HFFc6 (cell line): Measurements from ENCODE around the gene ALG2. TPM values are rescaled to one million over a fixed set of nuclear protein-coding genes. Genes with fewer than 3 reads are reported as not detected.
A peak's percentile ranks its signal among the peaks of the same experiment; 100 is the strongest.
"Not testable (repeated sequence)": the region's sequence is repeated elsewhere in the genome, so short reads cannot be mapped to it uniquely, and the experiment has no call there.

ENCODE experiments used
- DNase-seq: peaks from one replicate; pipeline ENCODE4 v3.0.0-alpha.2; 2018
- H3K27ac Mint-ChIP-seq: 2 replicates; pipeline ENCODE4 v1.8.0; 2020; ENCODE audit warnings: mild to moderate bottlenecking, mixed read lengths
- H3K27me3 Mint-ChIP-seq: 2 replicates; pipeline ENCODE4 v1.8.0; 2021; ENCODE audit warnings: mild to moderate bottlenecking, moderate library complexity, mixed read lengths; ENCODE audit not compliant: insufficient read depth
- H3K36me3 Mint-ChIP-seq: 2 replicates; pipeline ENCODE4 v1.8.0; 2021; ENCODE audit warnings: low read depth, mixed read lengths
- H3K4me1 Mint-ChIP-seq: 2 replicates; pipeline ENCODE4 v1.8.0; 2020; ENCODE audit warnings: low read depth, mixed read lengths
- H3K4me3 Mint-ChIP-seq: 2 replicates; pipeline ENCODE4 v1.8.0; 2020; ENCODE audit warnings: mild to moderate bottlenecking, moderate library complexity, mixed read lengths
- H3K9me3 Mint-ChIP-seq: 2 replicates; pipeline ENCODE4 v1.8.0; 2020; ENCODE audit warnings: mild to moderate bottlenecking, mixed read lengths
- CTCF ChIP-seq: fragments of 200-600 bp; sonication (generic); IDR thresholded peaks from 2 replicates; pipeline ENCODE4 v1.5.0; 2021; ENCODE audit warnings: antibody characterized with exemption, mild to moderate bottlenecking
- total RNA-seq, 6 experiments: library from RNA; stranded (reverse); fragmentation: NEBNext Ultra II Directional; extraction: Animal tissue kit (Norgen Biotek cat#: 25700); gene quantifications; 2 replicates in 1 of 6; 3 replicates in 5 of 6; pipeline ENCODE4 v1.2.3, GENCODE V29; 2021

ALG2 gene
- total RNA-seq, 6 experiments from 2014 or later = 30.4 to 42.2 (median 38.3) TPM

GRCh38 chr9:99249619-99250018 is 27.9 kb upstream of the ALG2 start:
- H3K36me3 Mint-ChIP-seq = no peaks in the 10 kb centered on the region
- no peaks in the 10 kb centered on the region for H3K9me3 Mint-ChIP-seq
- H3K27ac Mint-ChIP-seq = no peak overlapping the region
- H3K4me1 Mint-ChIP-seq = peaks cover 6% of the 10 kb centered on the region; the same call in 1 of the 2 replicates
- TF ChIP-seq CTCF = no peak
- DNase-seq = no peak
- no peaks in the 10 kb centered on the region; the same call in none of the 2 replicates for H3K27me3 Mint-ChIP-seq
- no peak overlapping the region for H3K4me3 Mint-ChIP-seq

GRCh38 chr9:99244344-99245260 is 22.9 kb upstream of the ALG2 start:
- Mint-ChIP-seq H3K4me1 (peaks cover 9% of the 10 kb centered on the region), H3K36me3 (no peaks in the 10 kb centered on the region; the same call in 1 of the 2 replicates), H3K27ac (no peak overlapping the region), H3K27me3 (no peaks in the 10 kb centered on the region; the same call in 1 of the 2 replicates), H3K4me3 (no peak overlapping the region), H3K9me3 (no peaks in the 10 kb centered on the region)
- DNase-seq = no peak
- no peak for TF ChIP-seq CTCF

GRCh38 chr9:99241106-99241505 is 19.4 kb upstream of the ALG2 start:
- peaks cover 17% of the 10 kb centered on the region for H3K4me1 Mint-ChIP-seq
- H3K4me3 Mint-ChIP-seq = no peak overlapping the region
- no peak overlapping the region for H3K27ac Mint-ChIP-seq
- no peaks in the 10 kb centered on the region for H3K9me3 Mint-ChIP-seq
- no peaks in the 10 kb centered on the region; the same call in 1 of the 2 replicates for H3K27me3 Mint-ChIP-seq
- no peak for DNase-seq
- TF ChIP-seq CTCF = peak; percentile 23; the same call in 1 of the 2 replicates
- no peaks in the 10 kb centered on the region; the same call in 1 of the 2 replicates for H3K36me3 Mint-ChIP-seq

GRCh38 chr9:99239341-99240060 is 17.8 kb upstream of the ALG2 start:
- no peak for TF ChIP-seq CTCF
- H3K27me3 Mint-ChIP-seq = no peaks in the 10 kb centered on the region; the same call in 1 of the 2 replicates
- peaks cover 17% of the 10 kb centered on the region for H3K4me1 Mint-ChIP-seq
- peak overlapping the region; percentile 37 for H3K27ac Mint-ChIP-seq
- DNase-seq = peak; percentile 43
- no peaks in the 10 kb centered on the region; the same call in 1 of the 2 replicates for H3K36me3 Mint-ChIP-seq
- H3K4me3 Mint-ChIP-seq = no peak overlapping the region
- H3K9me3 Mint-ChIP-seq = no peaks in the 10 kb centered on the region

- H3K27ac Mint-ChIP-seq = no peak overlapping the region
- no peaks in the 10 kb centered on the region for H3K9me3 Mint-ChIP-seq
- no peak overlapping the region for H3K4me3 Mint-ChIP-seq
- no peak for TF ChIP-seq CTCF
- H3K4me1 Mint-ChIP-seq = peaks cover 17% of the 10 kb centered on the region
- H3K36me3 Mint-ChIP-seq = no peaks in the 10 kb centered on the region; the same call in 1 of the 2 replicates
- no peaks in the 10 kb centered on the region; the same call in 1 of the 2 replicates for H3K27me3 Mint-ChIP-seq
- no peak for DNase-seq
These were observed 16.6 kb upstream of the ALG2 start for GRCh38 chr9:99238331-99238730.

GRCh38 chr9:99237849-99238248 is 16.1 kb upstream of the ALG2 start:
- H3K36me3 Mint-ChIP-seq, H3K27ac Mint-ChIP-seq: not testable (repeated sequence)

More at GRCh38 chr9:99237849-99238248, 16.1 kb upstream of the ALG2 start:
- not testable (repeated sequence) for H3K9me3 Mint-ChIP-seq, H3K4me3 Mint-ChIP-seq, DNase-seq, H3K27me3 Mint-ChIP-seq
- peaks cover 17% of the 10 kb centered on the region for H3K4me1 Mint-ChIP-seq
